Stimulated activated CD4-positive, alpha-beta T cell treated with anti-CD3 and anti-CD28 coated beads, Interleukin-1b, Interleukin-23, amount 100 ng/mL, for 1 hour (primary cell): ENCODE data around the gene ZNF850.
A peak's percentile ranks its signal among the peaks of the same experiment; 100 is the strongest.
"Not testable (repeated sequence)": the region's sequence is repeated elsewhere in the genome, so short reads cannot be mapped to it uniquely, and the experiment has no call there.

Experiments used
- DNase-seq, 2 donors: peaks; one replicate each; pipeline ENCODE4 v3.0.0-alpha.2; 2020; ENCODE audit warnings: low read depth in 2 of 2

Gene ZNF850

GRCh38 chr19:36772311-36773222, at the start of gene ZNF850:
Gene ZNF850 (minus strand): TSS chr19:36772807. CDS start chr19:36762606, 10,201 bp downstream.
- DNase-seq: peak; percentile 83 to 85

DNA sequence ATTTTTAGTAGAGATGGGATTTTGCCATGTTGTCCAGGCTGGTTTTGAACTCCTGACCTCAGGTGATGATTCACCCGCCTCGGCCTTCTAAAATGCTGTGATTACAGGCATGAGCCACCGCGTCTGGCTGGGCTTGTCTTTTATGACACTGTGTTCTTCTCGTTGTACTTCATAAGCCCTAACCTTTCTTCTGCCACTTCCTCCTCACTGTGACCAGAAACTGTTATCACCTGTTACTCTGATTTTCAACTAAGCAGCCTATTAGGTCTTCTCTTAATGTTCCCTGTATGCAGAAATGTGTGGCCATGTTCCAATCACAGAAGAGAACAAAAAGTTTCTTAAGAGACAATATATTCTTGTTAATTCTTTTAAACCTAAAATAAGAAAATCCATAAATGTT, 49.2 kb upstream of the ZNF850 start:
- no peak for DNase-seq

DNA sequence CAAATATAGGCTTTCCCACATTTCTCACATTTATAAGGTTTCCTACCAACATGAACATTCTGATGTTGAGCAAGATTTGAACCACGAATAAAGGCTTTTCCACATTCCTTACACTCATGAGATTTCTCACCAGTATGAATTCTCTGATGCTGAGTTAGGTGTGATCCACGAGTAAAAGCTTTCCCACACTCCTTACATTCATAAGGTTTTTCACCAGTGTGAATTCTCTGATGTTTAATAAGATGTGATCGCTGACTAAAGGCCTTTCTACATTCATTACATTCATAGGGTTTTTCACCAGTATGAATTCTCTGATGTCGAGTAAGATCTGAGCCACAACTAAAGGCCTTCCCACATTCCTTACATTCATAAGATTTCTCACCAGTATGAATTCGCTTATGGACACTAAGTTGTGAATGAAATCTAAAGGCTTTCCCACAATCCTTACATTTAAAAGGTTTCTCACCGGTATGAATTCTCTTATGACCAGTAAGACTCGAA, 46.6 kb upstream of the ZNF850 start:
- no peak for DNase-seq

- no peak for DNase-seq
These were observed 34.4 kb upstream of the ZNF850 start for GRCh38 chr19:36807029-36807428.

DNA sequence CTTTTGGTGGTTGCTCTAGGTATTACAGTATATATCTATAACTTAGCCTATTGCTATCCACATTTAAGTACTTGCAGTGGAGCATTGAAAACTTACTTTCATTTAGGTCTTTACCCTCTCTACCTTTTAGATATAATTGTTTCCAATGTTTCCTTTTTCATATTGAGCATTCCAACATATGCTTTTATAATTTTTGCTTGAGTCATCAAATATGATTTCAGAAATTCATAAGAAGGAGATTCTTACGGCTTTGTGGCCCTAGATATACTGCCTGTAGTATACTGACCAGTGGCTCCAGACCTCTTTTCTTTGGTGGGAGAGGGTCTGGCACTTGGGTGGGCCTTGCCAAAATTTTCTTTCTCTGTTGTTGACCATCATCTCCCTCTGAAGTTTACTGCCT, 32.8 kb upstream of the ZNF850 start:
- DNase-seq: no peak

DNA sequence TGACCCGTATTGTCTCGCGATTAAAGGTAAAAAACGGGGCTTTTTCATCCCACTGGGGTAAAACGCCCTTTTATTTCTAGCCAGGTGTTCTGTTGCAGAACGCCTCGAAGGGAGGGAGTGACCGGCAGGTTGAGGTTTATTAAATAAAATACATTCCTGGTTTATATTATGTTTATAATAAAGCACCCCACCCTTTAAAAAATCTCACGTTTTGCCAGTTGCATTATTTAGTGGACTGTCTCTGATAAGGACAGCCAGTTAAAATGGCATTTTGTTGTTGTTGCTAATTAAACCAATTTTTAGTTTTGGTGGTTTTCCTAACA, 25.1 kb upstream of the ZNF850 start:
- DNase-seq: no peak

DNA sequence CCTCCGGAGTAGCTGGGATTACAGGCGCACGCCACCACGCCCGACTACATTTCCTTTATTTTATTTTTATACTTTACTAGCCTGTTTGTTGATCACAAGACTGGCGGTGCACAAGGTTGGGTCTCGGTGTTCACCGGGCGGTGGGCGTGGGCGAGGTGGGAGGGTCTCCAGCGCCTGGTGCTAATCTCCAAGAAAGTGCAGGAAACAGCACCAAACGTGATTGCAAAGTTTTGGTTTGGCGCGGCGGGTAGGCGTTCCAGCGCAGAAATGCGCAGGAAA, 24.0 kb upstream of the ZNF850 start:
- no peak for DNase-seq

DNA sequence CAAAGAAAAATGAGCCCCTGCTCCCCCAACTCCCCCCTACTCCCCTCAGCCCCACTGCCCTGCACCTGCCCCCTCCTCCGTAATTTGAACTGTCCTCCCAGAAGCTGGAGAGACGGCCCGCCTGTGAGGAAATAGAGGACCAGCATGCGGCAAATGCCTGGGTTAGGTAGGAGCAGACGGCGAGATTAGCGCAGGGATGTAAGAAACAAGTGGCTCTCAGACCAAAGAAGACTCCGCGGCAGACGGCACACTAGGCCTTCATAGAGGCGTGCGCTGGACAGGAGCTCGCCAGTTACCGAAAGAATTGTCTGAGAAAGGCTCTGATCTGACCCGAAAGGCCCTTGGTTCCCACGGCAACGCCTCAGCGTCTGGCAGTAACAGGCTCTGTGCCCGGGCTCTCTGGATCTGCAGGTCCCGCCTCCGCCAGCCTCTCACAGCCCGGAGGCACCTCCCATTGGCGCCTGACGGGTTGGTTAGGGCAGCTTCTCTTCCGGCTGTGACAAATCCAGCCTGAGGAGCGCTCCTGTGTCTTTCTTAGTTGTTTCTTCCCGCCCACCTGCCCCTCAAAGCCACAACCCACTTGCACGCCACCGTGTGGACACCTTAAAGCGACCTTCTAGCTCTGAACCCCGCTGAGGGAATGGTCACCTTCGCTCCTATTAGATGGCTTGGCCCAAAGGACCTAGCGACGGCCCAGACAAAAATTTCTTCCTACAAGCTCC, 19.0 kb upstream of the ZNF850 start:
- not testable (repeated sequence) for DNase-seq

DNA sequence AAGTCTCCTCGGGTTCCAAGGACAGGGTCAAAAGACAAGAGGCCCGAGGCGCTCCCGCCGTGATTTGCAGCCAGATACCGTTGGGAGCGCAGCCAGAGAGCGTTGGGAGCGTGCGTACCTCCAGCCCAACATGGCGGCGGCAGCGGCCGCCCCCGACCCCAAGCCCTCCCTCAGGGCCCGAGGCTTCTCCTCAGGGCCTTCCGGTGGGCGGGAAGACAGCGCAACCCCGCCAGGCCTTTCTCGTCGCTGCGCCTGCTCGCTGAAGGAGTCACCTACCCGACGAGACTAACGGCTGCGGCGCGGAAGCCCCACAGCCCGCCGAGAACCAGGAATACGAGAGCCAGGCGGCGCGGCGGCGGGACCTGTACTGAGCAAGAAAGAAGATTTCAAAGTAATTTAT, 3.2 kb upstream of the ZNF850 start:
- DNase-seq: no peak

DNA sequence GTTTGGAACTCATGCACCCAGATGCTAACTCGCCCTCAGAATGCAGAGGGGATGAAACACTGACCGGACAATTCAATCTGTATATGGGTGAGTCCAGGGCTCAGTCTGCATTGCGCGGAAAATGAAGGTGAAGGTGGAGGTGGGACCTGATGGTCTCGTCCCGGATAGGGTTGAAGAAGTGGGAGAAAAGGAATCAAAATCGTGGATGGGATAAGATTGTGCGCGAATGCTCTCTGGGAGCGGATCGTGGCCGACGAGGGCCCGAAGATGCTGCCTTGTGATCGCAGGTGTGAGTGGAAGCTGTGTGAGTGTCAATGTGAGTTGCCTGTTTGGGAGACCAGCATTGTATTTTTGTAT, 594 bp upstream of the ZNF850 start:
- DNase-seq: no peak

DNA sequence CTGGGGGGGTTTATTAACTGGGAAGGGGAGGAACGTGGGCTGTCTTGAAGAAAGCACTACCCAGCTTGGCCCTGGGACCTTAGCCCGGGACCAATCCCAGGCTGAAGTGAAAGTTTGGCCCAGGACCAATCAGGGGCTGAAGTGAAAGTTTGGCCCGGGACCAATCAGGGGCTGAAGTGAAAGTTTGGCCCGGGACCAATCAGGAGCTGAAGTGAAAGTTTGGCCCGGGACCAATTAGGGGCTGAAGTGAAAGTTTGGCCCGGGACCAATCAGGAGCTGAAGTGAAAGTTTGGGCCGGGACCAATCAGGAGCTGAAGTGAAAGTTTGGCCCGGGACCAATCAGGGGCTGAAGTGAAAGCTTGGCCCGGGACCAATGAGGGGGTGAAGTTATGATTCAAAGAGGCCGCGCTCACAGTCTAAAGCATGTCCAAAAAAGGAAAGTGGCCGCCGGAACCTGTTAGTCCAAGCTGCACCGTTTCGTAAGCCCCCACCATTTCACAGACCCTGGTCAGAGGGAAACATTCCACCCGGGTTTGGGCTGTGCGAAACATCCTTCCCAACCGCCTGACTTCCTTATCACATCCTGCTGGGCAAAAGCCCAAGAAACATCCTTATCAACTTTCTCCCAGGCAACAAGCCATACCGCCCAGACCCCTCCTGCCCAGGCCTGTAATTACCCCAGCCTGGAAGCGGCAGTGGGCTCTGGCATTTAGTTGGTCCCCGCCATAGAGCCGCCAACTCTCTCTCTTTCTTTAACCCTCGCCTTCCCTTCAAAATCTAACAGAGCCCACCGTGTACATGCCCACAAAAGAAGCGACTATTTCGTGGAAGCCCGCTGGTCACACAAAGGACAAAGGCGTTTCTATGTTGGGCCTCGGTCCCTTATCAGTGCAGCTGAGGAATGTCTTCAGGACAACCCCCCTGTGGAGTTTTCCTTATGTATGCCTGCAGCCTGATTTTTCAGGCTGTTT, 1.1 kb downstream of the ZNF850 start:
- no peak for DNase-seq

- no peak for DNase-seq
These were observed 22.4 kb downstream of the ZNF850 start for GRCh38 chr19:36750066-36750691.

DNA sequence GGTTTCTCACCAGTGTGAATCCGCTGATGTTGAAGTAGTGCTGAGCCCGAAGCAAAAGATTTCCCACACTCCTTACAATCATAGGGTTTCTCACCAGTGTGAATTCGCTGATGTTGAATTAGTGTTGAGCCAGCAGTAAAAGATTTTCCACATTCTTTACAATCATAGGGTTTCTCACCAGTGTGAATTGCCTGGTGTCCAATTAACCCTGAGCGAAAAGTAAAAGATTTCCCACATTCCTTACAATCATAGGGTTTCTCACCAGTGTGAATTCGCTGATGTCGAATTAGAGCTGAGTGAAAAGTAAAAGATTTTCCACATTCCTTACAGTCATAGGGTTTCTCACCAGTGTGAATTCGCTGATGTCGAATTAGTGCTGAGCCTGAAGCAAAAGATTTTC, 23.0 kb downstream of the ZNF850 start:
- not testable (repeated sequence) for DNase-seq

DNA sequence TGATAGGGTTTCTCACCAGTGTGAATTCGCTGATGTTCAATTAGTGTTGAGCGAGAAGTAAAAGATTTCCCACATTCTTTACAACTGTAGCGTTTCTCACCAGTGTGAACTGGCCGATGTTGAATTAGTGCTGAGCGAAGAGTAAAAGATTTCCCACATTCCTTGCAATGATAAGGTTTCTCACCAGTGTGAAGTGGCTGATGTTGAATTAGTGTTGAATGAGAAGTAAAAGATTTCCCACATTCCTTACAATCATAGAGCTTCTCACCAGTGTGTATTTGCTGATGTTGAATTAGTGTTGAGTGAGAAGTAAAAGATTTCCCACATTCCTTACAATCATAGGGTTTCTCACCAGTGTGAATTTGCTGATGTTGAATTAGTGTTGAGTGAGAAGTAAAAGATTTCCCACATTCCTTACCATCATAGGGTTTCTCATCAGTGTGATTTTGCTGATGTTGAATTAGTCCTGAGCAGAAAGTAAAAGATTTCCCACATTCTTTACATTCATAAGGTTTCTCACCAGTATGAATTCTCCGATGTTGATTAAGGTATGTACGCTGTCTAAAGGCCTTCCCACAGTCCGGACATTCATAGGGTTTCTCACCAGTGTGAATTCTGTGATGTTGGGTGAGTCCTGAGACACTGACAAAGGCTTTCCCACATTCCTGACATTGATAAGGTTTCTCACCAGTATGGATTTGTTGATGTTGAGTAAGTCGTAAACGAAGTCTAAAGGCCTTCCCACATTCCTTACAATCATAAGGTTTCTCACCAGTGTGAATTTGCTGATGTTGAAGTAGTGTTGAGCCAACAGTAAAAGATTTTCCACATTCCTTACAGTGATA, 24.0 kb downstream of the ZNF850 start:
- DNase-seq: no peak

DNA sequence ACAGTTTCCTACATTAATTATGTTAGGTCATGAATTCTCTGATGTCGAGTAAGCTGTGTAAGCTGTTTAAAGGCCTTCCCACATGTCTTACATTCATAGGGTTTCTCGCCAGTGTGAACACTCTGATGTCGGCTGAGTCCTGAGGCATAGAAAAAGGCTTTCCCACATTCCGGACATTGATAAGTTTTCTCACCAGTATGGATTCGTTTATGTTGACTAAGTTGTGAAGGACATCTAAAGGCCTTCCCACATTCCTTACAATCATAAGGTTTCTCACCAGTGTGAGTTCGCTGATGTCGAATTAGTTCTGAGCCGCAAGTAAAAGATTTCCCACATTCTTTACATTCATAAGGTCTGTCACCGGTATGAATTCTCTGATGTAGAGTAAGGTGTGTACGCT, 24.9 kb downstream of the ZNF850 start:
- DNase-seq: no peak

GRCh38 chr19:36745870-36746269, 26.7 kb downstream of the ZNF850 start:
- DNase-seq: no peak

DNA sequence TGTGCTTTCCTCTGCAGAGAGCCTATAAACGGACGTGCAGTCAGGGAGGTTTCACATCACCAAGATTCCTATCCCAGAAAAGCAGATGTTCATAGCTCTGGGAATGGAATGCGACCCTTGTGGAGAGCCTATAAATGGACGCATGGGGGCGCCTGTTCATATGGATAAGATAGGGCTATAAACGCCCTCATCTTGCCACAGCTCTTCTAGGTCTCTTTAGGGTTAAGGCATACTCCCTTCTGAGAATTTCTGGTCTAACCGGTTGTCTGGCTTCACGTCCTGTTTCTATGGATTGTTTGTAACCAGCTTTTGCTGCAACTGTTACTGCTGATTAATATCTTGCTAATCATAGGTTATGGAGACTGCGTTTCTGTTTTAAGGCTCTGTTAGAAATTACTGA, 36.4 kb downstream of the ZNF850 start:
- not testable (repeated sequence) for DNase-seq

DNA sequence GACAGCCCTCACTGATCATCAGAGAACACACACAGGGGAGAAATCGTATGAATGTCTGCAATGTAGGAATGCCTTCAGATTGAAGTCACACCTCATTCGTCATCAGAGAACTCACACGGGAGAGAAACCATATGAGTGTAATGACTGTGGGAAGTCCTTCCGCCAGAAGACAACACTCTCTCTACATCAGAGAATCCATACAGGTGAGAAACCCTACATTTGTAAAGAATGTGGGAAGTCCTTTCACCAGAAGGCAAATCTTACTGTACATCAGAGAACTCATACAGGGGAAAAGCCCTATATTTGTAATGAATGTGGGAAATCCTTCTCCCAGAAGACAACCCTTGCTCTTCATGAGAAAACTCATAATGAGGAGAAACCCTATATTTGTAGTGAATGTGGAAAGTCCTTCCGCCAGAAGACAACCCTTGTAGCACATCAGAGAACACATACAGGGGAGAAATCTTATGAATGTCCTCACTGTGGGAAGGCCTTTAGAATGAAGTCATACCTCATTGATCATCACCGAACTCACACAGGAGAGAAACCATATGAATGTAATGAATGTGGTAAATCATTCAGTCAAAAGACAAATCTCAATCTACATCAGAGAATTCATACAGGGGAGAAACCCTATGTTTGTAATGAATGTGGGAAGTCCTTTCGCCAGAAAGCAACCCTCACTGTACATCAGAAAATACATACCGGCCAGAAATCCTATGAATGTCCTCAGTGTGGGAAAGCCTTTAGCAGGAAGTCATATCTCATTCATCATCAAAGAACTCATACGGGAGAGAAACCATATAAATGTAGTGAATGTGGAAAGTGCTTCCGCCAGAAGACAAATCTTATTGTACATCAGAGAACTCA, 52.7 kb downstream of the ZNF850 start:
- DNase-seq: no peak

- no peak for DNase-seq
These were observed 63.2 kb downstream of the ZNF850 start for GRCh38 chr19:36709423-36709822.

- no peak for DNase-seq
These were observed 65.5 kb downstream of the ZNF850 start for GRCh38 chr19:36707134-36707533.
